ENCODE measurements around the gene C19orf73. TPM values are rescaled to one million over a fixed set of nuclear protein-coding genes. Genes with fewer than 3 reads are reported as not detected.

C19orf73 gene
- total and polyA plus RNA-seq, 9 of the 15 experiments (the other 6 are each of a cell fraction or from before 2014, with no cell fraction given), result 0.08 to 7.4 (median 1.4) TPM

GRCh38 chr19:49155820-49156346 lies 36.9 kb upstream of the C19orf73 start (continued):
- TF ChIP-seq ZNF398 (CRISPR knock-in tag; IDR thresholded peaks at IDR 0.05) (no peak), STAG1 (CRISPR knock-in tag; IDR thresholded peaks at IDR 0.05; ENCODE audit: borderline replicate concordance) (no peak), KDM5B (IDR thresholded peaks at IDR 0.05; ENCODE audit: insufficient replicate concordance, low read depth, low read length) (no peak), ELF4 (CRISPR knock-in tag; IDR thresholded peaks at IDR 0.05) (peak; percentile 67; the same call in 1 of the 2 replicates), NFYB (IDR thresholded peaks at IDR 0.05; ENCODE audit: extremely low read depth, insufficient read length) (no peak), ZFP91 (CRISPR knock-in tag; IDR thresholded peaks at IDR 0.05) (no peak), POLR2AphosphoS2 (IDR thresholded peaks at IDR 0.05; ENCODE audit: low read length) (no peak), ZFP1 (CRISPR knock-in tag; IDR thresholded peaks at IDR 0.05) (no peak), ARID1B (IDR thresholded peaks at IDR 0.05) (peak; percentile 71), KDM1A (IDR thresholded peaks at IDR 0.05) (peak in 1 of 2 experiments; percentile 61; a peak in 1 of 4 replicates), NR3C1 (CRISPR knock-in tag; IDR thresholded peaks at IDR 0.05) (no peak), ZC3H4 (CRISPR knock-in tag; IDR thresholded peaks at IDR 0.05; ENCODE audit: borderline replicate concordance) (no peak), ZBTB2 (IDR thresholded peaks at IDR 0.05) (peak; percentile 74; the same call in 1 of the 2 replicates), KAT2B (IDR thresholded peaks at IDR 0.05; ENCODE audit: low read depth, low read length) (no peak), ZNF384 (IDR thresholded peaks at IDR 0.05; ENCODE audit: low read depth, low read length) (no peak), PCBP2 (IDR thresholded peaks at IDR 0.05; ENCODE audit: low read depth, low read length, poor library complexity, severe bottlenecking) (no peak)
- TF ChIP-seq, protein P1, sequence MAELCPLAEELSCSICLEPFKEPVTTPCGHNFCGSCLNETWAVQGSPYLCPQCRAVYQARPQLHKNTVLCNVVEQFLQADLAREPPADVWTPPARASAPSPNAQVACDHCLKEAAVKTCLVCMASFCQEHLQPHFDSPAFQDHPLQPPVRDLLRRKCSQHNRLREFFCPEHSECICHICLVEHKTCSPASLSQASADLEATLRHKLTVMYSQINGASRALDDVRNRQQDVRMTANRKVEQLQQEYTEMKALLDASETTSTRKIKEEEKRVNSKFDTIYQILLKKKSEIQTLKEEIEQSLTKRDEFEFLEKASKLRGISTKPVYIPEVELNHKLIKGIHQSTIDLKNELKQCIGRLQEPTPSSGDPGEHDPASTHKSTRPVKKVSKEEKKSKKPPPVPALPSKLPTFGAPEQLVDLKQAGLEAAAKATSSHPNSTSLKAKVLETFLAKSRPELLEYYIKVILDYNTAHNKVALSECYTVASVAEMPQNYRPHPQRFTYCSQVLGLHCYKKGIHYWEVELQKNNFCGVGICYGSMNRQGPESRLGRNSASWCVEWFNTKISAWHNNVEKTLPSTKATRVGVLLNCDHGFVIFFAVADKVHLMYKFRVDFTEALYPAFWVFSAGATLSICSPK (IDR thresholded peaks at IDR 0.05; ENCODE audit: borderline replicate concordance), result no peak
- TF ChIP-seq, protein P2, sequence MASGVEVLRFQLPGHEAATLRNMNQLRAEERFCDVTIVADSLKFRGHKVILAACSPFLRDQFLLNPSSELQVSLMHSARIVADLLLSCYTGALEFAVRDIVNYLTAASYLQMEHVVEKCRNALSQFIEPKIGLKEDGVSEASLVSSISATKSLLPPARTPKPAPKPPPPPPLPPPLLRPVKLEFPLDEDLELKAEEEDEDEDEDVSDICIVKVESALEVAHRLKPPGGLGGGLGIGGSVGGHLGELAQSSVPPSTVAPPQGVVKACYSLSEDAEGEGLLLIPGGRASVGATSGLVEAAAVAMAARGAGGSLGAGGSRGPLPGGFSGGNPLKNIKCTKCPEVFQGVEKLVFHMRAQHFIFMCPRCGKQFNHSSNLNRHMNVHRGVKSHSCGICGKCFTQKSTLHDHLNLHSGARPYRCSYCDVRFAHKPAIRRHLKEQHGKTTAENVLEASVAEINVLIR (CRISPR knock-in tag; IDR thresholded peaks at IDR 0.05), result no peak
- TF ChIP-seq, protein P3, sequence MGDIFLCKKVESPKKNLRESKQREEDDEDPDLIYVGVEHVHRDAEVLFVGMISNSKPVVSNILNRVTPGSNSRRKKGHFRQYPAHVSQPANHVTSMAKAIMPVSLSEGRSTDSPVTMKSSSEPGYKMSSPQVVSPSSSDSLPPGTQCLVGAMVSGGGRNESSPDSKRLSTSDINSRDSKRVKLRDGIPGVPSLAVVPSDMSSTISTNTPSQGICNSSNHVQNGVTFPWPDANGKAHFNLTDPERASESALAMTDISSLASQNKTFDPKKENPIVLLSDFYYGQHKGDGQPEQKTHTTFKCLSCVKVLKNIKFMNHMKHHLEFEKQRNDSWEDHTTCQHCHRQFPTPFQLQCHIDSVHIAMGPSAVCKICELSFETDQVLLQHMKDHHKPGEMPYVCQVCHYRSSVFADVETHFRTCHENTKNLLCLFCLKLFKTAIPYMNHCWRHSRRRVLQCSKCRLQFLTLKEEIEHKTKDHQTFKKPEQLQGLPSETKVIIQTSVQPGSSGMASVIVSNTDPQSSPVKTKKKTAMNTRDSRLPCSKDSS (IDR thresholded peaks at IDR 0.05; ENCODE audit: low read depth, partially characterized antibody), result no peak

Data from K562 (cell line).